NCI-H524 (cell line): ENCODE measurements around the gene TBRG4.
"Not testable (repeated sequence)": the region's sequence is repeated elsewhere in the genome, so short reads cannot be mapped to it uniquely, and the experiment has no call there.

Experiments
- DNase-seq, 2 experiments: peaks; one replicate each; lab custom pipeline; 2025; lab: John Stamatoyannopoulos, UW

The TBRG4 gene

DNA sequence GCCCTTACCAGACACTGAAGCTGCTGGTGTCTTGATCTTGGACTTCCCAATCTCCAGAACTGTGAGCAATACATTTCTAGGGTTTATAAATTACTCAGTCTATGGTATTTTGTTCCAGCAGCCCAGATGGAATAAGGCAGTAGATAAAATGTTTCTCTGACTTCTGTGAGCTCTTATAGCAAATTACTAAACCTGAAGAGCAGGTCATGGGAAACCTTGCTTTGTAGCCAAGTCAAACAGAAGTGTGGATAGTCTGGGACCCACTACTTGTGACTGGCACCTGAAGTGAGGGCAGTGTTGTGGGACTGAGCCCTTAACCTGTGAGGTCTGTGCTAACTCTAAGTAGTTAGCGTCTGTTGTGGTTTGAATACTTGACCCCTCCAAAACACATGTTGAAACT lies 4.6 kb upstream of the TBRG4 start:
- no peak for DNase-seq

DNA sequence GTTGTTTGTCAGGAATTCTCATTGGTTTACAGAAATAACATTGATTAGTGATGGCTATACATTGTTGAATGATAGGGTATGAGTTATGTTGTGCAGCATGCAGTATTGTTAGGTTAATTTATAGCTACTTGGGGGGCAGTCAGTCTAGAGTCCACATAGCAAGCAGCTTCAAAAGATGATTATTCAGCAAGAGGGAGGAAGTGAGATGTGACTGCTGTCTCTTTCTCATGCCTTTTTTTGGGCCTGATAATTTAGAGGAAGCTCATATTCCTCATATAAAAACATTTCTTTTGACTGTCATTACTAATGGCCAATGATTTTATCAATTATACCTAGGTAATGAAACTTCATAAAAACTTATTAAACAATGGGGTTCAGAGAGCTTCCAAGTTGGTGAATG lies 3.4 kb upstream of the TBRG4 start:
- no peak for DNase-seq

DNA sequence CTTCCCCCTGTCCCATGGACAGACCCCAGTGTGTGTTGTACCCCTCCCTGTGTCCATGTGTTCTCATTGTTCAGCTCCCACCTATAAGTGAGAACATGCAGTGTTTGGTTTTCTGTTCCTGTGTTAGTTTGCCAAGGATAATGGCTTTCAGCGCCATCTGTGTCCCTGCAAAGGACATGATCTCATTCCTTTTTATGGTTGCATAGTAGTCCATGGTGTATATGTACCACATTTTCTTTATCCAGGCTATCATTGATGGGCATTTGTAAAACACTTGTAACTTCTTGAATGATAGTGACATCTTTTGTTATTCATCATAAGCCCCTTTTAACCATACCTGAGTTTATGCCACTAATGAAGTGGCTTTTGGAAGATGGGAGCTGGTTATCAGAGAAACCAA lies 2.8 kb upstream of the TBRG4 start:
- not testable (repeated sequence) for DNase-seq

DNA sequence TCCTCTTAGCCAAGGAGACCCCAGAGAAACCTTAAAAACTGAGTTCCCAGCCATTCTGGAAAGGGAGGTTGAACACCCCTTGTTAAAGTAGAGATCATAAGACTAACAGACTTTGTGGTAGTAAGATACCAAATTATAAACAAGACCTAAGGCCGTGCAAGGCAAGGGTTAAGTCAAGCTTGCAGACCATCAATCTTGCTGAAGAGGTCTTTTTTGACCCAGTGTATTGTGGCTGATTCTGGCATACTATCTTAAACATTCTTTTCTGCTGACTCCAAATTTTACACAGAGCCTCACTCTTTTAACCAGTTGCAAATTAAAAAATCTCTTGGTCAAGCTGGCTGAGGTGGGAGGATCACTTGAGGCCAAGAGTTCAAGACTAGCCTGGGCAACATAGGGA lies 1.2 kb upstream of the TBRG4 start:
- no peak for DNase-seq

GRCh38 chr7:45108863-45109262 lies 2.6 kb downstream of the TBRG4 start:
- DNase-seq, result no peak

DNA sequence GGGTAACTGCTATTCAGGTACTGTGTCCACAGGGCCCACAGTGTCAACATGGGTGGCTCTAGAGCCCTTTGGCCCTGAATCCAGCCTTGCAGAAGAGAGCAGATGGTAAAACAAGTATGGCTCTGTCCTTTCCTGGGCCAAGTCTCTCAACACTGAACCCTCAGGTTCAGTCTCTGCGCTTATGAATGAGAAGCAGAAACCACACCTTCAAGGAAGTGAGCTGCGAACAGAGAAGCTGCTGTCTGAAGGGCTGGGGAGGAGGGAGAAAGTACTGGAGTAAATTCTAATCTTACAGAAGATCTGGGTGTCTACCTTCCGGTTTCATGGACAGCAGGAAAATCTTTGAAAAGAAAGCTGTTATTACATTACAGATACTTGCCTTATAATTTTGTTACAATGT lies 4.1 kb downstream of the TBRG4 start:
- DNase-seq, result no peak

GRCh38 chr7:45106820-45107219 lies 4.7 kb downstream of the TBRG4 start:
- DNase-seq, result no peak

DNA sequence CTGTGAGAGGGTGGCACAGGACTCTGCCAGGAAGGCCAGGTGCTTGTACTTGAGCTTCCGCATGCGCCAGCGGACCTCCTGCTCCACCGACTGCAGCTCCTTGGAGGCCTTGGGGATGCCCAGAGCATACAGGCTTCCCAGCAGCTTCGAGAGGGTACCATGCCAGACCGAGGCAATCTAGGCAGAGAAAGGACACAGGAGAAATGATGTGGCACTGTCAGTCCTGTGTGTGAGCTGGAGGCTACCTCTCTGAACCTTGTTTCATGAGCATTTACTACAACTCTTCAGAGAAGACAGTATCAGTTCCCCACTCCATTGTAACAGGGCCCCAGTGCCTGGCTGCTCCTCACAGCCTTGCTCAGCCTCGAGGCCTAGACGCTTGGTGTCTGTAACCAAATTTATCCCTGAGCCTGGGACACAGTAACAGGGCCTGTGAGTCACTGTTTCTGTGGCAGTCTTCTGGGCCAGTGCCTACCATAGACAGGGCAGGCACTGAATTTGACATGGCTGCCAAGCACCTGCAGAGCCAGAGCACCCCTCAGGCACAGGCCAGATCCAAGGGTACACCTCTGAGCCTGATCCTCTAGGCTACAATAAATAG lies 5.8 kb downstream of the TBRG4 start:
- DNase-seq, result no peak

DNA sequence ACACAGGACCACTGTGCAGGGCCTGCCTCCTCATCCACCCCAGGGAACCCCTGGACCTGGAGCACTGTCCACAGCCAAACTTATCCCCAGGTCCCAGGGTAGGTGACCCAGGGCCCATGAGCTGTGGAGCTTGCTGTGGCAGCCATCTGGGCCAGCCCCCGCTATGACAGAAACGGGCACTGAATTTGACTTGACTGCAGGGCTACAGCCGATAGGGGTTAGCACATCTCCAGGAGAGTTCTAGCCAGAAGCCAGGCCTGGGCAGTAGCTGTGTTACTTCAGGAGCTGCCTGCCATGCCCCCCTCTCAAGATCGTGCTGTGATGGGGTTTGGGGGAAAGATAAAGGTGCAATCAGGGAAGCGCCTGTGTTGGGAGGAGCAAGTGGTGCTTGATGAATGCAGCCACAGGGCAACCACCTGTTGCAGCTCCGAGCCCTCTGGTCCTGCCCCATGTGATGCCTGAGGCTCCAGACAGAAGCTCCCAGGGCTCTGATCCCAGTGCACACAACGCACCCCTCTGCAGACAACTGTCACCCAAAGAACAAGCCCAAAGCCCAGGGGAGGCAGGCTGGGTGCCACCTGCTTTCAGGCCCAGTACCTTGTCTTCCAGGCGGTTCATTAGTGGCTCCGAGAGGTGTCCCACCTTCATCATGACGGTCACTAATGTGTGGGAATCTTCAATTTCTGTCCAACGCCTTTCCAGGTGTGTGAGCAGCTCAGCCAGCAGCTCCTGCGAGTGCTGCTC lies 6.5 kb downstream of the TBRG4 start:
- DNase-seq, result no peak

DNA sequence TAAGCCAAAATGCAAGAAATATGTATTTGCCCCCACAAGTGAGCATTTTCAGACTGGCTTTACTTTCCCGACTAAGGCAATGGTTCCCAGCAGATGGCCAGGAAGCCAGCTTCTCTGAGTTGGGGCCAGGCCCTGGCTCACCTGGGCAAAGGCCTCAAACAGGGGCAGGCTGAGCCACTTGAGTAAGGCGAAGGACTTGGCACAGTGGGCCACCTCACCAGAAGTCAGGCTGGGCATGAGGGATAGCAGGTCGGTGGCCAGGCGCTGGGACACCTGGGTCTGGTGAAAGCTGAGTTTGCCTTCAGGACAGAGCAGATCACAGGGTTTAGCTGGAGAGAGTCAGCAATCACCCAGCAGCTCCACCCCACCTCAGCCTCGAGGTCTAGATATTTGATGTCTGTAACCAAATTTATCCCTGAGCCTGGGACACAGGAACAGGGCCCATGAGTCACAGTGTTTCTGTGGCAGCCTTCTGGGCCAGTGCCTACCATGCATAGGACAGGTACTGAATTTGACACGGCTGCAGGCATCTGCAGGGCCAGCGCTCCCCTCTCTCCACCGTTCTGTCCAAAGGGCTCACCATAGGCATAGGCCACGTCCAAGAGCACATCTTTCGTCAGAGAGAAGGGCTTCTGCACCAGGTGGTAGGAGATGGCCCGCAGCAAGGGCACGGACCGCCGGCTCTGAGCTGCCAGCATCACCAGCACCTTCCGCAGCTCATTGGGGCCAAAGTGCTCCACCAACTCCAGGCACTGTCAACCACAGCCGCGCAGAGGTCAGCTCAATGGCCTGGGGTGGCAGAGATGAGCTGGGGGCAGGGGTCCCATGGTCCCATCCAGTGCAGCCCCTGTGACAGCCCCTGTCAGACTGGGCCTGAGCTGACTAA lies 7.3 kb downstream of the TBRG4 start:
- no peak for DNase-seq

DNA sequence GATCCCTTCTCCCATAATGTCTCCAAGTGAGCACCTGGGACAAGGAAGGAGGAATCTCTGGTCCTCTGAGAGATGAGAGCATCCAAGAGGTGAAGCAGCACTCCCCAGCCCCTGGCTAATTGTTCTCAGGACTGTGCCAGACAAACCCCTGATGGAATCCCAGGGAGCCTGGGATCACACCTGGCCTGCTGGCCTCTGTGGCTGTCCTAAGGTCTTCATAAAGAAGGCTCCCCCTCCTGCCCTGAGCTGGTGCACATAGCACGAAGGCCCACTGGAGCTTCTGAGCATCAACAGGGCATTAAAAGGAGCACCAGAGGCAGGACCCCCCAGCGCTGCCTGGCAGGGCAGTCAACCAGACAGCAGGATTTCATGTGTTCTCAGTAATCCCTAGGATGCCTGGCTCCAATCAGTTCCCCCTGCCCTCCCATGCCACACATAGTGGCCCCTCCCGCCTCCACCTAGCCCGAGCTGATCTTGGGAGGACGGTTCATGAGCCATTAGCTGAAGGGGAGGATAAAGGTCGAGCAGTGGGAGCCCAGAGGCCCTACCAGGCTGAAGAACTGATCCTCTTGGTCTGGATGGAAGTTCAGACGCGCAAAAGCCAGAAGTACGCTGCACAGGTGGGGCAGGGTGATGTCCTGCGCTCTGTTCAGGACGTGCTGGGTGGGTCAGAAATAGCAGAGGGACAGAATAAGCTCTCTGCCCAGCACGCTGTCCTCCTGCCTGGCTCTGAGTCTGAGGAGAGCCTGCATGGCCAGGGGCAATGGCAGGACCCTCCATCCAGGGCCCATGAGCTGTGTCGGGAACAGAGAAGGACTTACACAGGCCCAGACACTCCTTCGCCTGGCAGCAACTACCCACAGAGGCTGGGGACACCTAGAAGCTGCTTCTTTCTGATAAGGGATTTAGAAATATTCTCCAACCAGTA lies 8.4 kb downstream of the TBRG4 start:
- no peak for DNase-seq

- DNase-seq, result no peak
Observed at GRCh38 chr7:45101748-45102147, 9.7 kb downstream of the TBRG4 start.

DNA sequence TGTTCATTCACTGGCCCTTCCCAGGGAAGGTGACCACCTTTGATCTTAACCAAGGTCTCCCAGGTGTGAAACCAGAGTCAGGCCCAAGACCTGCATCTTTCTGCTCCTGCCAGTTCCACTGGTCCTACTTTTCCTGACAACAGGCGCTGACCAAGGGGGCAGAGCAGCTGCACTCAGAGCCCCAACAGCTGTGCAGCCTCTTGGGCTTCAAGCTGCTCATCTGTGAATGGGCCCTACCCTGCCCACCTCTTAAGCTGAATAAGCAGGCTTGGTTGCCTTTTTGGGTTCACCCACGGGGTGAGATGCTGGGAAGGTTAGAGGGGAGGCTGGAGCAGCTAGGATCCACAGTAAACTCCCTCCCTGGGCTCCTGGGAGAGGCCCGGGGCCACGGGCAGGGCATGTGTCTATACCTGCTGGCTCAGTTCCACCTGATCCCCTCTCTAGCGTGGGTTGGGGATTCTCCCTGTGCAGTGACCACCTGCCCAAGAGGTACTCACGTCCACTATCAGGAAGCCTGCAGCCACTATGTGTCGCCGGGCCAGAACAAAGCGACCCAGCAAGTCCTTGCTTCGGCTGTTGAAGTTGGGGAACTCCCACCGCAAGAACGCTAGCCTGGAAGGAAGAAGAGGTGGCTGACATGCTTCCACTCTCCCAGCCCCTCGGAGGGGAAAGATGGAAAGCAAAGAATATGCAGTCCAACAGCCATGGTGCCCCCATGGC lies 10.6 kb downstream of the TBRG4 start:
- DNase-seq, result no peak

GRCh38 chr7:45099891-45100760 lies 11.4 kb downstream of the TBRG4 start:
- no peak for DNase-seq

- DNase-seq, result no peak
Observed at GRCh38 chr7:45098983-45099839, 12.3 kb downstream of the TBRG4 start.

GRCh38 chr7:45092931-45093235 lies 18.6 kb downstream of the TBRG4 start:
- DNase-seq, result no peak

DNA sequence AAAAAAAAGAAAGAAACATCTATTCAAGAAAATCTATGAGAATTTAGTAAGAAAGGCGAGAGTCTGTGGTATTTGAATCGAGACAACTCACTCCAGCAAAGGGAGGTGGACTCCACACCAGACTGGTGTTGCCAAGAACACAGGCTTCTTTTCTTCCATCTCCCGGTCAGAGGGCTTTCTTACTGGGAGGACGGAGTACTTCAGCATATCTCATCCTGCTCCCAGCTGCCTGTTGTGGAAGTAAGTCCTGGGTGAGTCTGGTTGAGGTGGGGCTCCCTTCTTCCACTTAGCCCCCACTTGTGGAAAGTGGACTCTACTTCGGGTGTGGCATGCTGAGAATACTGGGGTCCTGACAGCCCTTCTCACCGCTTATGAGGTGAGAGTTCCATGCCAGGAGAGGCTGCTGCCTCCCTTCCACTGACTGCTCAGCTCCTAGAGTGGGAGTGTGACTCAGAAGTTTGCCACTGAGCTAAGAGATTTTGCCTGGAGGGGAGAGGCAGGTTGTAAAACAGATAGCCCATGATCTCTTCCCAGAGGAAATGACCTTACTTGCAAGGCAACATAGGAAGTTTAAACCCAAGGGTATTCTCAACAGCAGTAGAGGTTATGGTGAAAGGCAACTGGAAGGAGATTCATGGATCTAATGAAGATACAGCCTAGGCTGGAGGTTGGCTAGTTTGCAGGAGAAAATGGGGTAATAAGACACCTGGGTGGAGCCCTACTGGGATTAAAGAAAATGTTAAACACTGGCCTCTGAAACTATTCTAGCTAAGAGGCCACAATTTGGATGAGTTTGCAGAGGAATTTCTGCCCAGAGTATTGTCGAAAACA lies 19.2 kb downstream of the TBRG4 start:
- no peak for DNase-seq

GRCh38 chr7:45089341-45089891 lies 22.1 kb downstream of the TBRG4 start:
- DNase-seq, result peak; percentile 84 to 91
